AG09319 (cell line): Measurements from ENCODE around the gene MRPL55.

Source experiments
- DNase-seq: peaks from one replicate; pipeline ENCODE4 v3.0.0-alpha.2; 2010; ENCODE audit warnings: low read depth; ENCODE audit errors: extremely low read depth
- CTCF ChIP-seq: IDR thresholded peaks from 2 replicates; pipeline ENCODE4 v1.5.1; 2011; ENCODE audit warnings: low read depth, mild to moderate bottlenecking, inconsistent platforms, low read length, moderate library complexity

The MRPL55 gene

DNA sequence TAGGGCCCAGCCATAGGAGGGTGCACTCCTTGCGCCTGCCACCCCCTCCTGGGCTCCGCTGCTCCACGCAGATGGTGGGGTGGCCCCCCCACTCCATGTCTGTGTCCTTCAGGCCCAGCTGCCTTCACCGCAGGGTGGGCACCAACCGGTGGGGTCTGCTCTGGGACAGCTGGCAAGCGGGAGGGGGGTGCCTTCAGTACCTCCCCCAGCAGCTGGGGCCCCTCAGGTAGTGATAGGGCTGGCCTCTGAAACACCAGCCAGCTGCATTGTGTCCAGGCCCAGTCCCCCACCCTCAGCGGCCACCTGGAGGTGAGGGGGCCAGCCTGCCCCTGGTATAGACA is 41.0 kb upstream of the MRPL55 start:
- TF ChIP-seq CTCF: no peak
- DNase-seq: no peak

DNA sequence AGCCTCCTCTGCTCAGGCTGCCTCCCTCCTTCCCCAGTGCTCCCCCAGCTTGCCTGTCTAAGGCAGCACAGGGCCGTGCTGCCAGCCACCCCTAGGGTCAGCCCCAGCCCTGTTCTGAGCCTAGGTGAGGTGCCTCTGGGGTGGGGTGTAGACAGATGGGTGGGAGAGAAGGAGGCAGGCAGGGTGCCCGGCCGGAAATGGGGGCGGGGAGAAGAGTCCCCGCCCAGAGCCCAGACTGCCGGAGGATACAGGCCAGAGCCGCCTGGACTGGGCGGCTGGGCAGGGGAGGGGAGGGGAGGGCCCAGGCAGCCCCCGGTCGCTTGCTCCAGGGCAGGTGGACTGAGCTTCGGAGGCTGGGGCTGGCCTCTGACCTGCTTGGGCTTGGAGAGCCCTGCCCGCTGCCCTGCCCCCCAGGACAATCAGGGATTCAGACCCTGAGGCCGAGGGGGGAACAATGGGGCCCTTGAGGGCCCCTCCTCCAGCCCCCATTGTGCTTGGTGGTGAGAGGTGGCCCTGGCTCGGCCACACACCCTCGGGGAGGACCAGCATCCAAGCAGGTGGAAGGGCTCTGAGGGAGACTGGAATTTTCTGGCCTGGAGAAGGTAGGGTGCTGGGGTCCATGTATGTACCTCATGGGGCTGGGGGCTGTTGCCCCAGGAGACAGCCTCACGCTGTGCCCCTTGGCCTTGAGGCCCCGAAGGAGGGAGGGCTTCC is 40.5 kb upstream of the MRPL55 start, which contains the start of gene GJC2:
Gene GJC2 (plus strand): TSS at position 525 of the 714 bp plus-strand sequence. CDS start 7,829 bp downstream, outside the sequence.
- no peak for TF ChIP-seq CTCF
- no peak for DNase-seq

GRCh38 chr1:228148935-228149405 is 39.9 kb upstream of the MRPL55 start:
- DNase-seq: no peak
- TF ChIP-seq CTCF: no peak

DNA sequence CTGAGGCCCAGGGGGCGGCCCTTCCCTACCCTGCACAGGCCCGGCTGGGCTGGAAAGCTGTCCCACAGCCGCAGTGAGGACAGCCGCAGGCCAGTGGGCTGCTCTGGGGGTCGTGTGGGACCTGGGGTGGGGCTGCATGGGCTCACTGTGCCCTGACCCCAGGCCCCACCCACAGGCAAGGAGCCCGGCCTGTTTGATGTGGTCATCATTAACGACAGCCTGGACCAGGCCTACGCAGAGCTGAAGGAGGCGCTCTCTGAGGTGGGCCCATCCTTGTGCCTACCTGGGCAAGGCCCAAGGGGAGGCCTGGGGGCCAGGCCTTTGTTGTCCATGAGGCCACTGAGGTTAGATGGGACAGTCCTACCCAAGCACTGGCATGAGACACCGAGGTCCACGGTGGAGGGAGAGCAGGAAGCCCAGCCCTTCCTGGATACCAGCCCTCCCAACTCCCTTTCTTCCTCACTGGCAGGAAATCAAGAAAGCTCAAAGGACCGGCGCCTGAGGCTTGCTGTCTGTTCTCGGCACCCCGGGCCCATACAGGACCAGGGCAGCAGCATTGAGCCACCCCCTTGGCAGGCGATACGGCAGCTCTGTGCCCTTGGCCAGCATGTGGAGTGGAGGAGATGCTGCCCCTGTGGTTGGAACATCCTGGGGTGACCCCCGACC is 39.2 kb upstream of the MRPL55 start:
- no peak for TF ChIP-seq CTCF
- DNase-seq: no peak

- no peak for DNase-seq
- no peak for TF ChIP-seq CTCF
Observed at GRCh38 chr1:228147768-228148167, 38.7 kb upstream of the MRPL55 start.

DNA sequence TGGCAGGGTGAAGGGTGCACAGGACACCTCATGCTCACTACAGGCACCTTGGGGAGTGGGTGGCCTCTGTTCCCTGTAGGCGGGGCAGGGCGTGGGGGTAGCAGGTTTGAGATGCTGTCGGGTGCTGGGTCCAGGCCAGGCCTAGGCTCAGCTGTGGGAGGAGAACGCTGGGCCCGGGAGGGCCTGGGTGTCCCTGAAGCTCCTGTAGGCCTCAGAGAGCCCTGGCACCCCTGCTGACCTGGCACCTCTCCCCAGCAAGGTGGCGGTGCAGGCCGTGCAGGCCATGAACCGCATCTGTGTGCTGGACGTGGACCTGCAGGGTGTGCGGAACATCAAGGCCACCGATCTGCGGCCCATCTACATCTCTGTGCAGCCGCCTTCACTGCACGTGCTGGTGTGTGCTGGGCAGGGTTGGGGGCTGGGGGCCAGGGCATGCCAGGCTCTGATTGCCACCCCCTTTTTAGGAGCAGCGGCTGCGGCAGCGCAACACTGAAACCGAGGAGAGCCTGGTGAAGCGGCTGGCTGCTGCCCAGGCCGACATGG is 38.1 kb upstream of the MRPL55 start:
- TF ChIP-seq CTCF: no peak
- DNase-seq: no peak
